SHP77 (cell line): ENCODE measurements around the gene LHX8.
"Not testable (repeated sequence)": the region's sequence is repeated elsewhere in the genome, so short reads cannot be mapped to it uniquely, and the experiment has no call there.

ENCODE experiments used
- DNase-seq, 2 experiments: peaks; one replicate each; lab custom pipeline; 2025; lab: John Stamatoyannopoulos, UW

Gene LHX8

DNA sequence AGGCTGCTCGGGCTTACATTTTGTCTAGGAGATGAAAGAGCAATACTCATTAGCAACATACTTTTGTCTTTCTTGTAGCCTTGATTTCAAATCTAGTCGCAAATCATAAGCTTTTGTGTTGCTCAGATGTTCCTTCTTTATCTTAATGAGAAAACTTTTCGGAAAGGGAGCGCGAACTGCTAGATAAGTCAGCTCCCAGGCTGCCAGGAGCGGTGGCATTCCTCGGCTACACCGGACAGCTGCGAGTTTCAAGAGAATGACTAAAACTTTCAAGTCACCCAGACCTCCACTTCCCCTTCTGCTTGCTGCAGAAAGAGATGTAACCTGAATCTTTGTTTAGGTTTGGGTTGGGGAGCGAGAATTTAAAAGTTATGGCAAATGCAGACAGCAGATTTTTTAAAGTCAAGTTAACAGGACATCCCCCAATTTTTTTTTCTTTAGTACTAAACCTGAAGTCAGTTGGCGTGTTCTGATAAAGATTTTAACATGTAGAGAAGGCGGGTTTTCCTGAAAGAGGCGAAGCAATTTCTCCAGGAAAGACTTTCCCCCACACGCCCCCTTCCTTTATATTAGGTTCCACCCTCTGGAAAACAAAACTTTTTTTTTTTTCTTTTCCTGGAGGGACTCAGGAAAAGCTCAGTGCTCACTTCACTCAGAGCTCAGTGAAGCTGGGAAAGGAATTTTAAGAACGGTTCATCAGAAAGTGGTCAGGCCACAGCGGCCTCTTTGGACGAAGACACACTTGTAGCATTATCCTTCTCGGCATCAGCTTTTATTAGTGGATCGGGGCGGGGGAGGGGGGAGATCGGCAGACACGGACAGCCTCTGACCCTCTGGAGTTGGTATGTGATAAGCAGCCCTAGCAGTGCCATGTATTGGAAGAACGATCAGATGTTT, at the start of gene LHX8:
TSS of gene LHX8 (plus strand) at position 639 of the 897 bp plus-strand sequence. CDS start 2,227 bp downstream, outside the sequence.
- DNase-seq: no peak

DNA sequence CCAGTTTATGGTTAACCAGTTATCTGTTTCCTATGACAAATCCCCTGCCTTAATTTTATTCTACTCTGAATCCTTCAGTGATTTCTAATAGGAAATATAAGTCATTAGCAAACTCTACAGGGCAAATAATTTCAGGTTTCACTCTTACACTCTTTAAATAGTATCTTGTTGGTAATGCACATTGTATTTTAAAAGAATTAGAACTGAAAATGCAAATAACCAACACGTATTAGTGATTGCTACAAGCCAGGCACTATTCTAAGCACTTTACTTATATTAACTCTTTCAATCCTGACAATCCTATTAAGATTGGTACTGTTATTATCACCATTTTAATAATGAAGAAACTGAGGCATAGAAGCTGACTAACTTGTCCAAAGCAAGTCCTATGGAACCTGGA, 48.3 kb upstream of the LHX8 start:
- no peak for DNase-seq

DNA sequence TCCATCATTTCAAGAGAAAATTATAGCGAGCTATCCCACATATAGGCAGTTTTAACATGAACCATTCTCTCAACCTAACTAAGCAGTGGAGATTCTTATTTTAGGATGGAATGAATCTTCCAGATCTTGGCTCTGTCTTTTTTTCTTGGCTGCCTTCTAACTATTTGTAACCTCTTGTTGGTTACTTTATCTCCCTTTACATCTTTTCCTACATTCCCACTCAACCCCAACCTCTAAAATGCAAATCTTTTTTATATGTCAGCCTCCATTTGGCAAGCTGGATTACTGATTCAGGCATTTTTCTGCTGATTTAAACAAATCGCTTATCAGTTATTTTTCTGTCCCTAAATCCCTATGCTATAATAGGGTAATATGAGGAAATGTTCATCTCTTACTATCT, 46.9 kb upstream of the LHX8 start:
- no peak for DNase-seq

DNA sequence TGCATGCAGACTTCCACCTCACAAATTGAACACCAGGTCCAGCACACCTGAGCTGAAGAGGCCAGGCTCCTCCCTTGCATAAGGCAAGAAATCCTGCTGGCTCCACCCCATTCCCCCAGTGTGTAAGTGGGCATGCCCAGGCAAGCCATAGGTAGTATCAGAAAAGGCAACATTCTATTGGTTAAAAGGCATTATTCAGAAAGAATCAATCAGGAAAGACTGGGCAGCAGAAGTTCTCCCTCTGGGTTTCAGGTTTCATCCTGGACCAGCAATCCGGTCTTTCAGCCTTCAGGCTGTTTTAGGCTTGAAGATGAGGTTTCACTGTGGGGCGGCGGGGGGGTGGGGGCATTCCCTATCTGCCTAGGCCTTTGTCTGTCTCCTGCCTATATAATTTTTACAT, 42.0 kb upstream of the LHX8 start:
- no peak for DNase-seq

DNA sequence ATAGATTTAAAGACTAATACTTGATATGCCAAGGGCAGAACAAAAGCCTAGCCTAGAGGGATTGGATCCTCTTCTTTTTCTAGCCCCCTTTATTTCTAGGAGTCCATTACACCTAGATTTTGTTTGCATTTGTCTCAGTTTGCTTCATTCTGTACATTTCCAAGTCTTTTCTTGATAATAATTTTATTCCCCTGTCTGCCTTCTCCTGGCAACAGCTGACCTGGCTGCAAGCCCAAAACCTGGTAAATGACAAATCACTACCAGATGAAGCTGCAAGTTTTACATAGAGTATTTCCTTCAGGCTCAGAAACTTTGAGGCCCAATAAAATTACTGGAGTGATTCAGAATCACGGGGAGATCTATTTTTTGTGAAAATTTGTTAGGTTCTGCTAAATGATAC, 36.5 kb upstream of the LHX8 start:
- DNase-seq: no peak

DNA sequence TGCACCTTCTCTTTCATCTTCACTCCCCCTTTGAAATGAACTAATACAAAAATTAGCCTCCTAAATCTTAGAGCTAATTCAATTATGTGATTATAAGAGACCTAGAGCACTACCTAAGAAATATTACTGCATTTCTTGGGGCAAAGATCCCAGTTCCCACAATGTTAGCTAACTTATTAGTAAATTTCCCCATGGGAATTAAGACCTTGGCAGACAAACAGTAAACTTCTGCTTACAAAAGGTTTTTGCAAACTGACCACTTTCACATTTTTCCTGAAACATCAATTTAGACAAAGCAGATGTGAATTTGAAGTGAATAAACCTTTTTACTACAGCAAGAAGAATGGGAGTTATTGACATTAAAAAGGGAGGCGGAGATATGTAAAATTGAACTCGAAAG, 34.6 kb upstream of the LHX8 start:
- no peak for DNase-seq

DNA sequence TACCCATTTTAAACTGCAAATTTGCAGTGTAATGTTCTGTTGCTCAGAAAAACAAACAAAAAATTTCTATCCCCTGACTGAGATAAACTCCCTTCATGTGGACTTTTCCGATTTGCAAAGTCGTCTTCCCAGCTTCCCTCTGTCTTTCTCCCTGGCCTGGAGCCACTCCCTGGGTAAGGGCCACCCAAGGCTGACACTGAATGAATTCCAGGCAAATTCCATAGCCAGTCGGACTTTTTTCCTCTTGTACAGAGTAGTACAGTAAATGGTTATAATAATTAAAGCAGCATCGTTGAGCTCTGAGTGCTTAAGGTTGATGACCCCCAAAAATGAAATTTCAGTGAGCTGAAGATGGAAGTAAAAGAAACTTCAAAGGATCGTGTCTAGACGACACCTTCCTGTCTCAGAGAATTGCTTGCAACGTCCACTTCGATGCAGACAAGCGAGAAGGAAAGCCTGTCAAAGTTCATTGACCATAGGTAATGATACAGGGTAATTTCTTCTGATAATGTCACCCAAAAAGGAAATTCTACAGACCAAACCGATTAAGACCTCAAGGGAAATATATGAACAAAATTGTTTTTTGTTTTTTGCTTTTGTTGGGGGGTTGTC, 33.6 kb upstream of the LHX8 start:
- DNase-seq: no peak

DNA sequence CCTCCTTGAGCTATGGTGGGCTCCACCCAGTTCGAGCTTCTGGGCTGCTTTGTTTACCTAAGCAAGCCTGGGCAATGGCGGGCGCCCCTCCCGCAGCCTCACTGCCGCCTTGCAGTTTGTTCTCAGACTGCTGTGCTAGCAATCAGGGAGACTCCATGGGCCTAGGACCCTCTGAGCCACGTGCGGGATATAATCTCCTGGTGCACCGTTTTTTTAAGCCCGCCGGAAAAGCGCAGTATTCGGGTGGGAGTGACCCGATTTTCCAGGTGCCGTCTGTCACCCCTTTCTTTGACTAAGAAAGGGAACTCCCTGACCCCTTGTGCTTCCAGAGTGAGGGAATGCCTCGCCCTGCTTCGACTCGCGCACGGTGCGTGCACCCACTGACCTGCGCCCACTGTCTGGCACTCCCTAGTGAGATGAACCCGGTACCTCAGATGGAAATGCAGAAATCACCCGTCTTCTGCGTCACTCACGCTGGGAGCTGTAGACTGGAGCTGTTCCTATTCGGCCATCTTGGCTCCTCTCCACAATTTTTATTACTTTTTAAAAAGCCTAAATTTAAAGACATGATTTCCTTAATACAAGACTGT, 21.7 kb upstream of the LHX8 start:
- DNase-seq: not testable (repeated sequence)

DNA sequence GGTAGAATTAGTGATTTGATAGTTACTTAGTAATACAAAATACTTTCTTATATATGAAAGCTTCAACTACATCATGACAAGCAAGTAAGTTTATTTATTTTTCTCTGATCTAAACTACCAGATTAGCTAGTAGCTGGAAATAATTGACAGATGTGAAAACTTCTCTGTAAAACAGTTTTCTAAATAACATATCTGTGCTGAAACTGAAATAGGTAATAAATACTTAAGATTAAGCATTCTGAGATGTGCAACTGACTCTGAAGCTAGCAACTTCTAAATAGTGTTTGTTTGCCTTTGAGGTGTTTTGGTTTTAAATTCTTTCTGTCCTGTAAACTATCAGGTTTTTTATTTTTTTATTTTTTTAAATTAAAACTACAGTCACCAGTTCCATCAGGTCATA, 18.5 kb upstream of the LHX8 start:
- DNase-seq: no peak

DNA sequence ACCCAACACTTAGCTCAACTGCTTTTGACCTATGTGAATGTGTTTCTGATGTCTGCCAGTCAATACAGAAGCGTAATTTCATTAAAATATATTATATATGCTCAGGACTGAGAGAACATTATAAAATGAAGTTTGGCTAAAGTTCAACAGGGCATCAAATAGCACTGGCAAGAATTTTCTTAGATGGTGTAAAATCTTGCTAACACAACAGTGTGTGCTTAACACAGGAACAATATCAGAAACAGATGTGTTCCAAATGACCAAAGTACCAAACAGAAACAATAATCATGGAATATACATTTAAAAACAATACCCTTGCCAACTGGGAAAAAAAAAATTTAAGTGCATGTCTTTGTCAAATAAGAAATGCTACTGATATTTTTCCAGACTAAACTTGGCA, 10.4 kb upstream of the LHX8 start:
- DNase-seq: no peak

DNA sequence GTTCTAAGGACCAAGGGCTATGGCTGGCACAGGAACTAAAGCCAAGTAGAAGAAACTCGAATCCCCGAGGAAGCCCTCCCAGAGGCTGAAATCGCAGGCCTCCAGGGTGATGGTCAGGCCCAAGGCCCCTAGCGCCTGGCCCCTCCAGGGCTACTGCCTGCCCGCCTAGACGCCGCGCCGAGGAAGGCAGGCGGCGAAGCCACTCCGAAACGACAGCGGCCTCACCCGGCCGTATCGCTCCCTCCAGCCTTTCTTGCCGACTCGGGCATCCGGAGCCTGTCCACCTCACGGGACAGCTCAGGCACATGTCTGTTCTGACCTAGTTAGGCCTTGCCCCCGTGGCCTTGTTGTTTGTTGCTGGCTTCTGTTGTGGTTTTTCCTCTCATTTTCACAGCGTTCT, 9.7 kb upstream of the LHX8 start:
- no peak for DNase-seq

DNA sequence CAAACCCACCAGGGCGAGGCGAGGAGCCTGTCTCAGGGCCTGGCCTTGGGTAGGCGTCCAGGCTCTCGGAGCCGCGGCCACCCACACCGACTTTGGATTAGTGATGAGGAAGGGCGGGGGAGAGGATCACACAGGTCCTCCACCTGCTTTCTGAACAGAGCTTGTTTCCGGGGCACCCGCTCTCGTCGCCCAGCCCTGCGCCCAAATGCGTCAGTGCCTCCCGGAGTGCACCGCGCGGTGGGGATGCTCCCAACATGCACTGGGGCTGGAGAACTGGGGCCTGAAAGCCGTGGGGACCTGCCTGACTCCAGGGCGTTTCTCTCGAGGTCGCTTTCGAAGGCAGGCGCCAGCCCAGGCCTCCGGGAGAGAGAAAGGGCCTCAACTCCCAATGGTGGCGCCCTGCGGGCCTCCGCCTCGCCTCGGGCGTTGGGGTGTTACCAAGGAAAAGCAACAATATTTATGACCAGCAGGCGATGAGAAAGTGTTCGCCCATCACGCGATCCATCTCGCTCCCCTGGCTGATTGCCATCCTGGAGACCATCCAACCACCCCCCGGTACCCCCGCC, 8.9 kb upstream of the LHX8 start:
- DNase-seq: no peak

DNA sequence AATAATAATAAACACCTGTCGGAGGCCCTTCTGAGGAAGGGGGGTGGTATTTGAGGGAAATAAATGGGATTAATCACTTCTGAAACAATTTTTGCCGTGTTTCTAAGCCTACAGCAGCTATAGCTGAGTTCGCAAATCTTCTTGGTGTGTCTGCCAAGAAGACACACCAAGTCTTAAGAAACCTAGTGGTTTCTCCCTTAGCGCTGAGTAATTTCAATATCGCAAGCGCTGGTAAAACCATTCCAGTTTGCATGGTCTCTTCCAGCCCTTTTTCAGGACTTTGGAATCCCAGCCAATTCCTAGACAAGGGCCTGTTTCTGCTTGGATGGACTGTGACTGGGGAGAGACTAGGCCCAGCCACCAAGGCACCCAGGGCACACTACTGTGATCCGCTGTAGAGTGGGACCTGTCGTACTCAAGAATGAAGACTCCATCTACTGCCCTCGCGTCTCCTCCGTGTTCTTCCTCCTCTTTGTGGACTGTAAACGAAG, 7.5 kb upstream of the LHX8 start:
- DNase-seq: no peak

DNA sequence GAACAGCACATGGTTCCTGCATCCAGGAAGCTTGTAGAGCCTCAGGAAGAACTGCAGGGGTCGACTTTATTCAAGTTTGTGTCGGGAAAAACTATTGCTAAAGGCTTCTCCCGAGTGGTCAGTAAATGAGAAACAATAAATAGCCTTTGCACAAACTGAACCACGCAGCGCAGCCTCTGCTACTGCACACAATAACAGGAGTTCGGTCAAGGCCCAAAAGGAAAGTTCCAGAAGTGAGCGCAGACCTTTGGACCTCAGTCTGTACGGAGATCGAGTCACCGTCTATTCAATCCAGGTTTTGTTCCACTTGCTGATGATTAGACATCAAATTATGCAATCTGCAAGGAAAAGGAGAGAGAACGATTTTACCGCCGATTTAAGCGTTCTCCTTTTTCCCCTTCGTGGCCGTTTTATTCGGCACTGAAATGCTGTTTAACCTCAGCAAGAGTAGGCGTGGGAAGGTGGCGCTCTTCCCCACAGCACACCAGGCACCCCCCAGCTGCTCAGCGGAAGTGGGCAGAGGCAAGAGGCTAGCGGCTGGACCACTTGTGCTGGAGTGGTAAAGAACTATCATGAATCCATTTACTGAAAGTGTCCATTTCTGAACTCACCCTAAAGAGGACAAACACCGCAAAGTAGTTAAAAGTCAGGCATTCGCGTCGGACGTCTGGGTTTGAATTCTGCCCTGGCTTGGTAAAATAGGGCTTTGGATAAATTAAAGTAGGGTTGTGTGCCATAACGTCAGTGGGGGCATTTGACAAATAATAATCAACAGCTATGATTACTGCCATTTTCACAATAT, 6.1 kb upstream of the LHX8 start:
- DNase-seq: no peak

DNA sequence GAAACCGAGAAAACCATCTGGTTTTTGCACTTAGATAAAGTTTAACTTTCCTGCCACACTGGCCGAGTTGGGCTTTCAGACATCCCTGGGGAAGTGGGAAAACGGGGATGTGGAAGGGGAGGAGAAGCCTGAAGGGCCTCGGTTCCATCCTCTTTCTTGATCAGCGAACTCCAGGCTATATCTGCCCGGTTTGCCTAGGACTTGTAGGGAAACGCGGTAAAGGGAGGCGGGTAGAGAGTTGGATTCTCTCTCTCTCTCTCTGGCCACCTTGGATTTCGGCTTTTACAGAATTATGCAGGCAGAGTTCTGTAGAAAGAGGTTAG, 4.6 kb upstream of the LHX8 start:
- no peak for DNase-seq

DNA sequence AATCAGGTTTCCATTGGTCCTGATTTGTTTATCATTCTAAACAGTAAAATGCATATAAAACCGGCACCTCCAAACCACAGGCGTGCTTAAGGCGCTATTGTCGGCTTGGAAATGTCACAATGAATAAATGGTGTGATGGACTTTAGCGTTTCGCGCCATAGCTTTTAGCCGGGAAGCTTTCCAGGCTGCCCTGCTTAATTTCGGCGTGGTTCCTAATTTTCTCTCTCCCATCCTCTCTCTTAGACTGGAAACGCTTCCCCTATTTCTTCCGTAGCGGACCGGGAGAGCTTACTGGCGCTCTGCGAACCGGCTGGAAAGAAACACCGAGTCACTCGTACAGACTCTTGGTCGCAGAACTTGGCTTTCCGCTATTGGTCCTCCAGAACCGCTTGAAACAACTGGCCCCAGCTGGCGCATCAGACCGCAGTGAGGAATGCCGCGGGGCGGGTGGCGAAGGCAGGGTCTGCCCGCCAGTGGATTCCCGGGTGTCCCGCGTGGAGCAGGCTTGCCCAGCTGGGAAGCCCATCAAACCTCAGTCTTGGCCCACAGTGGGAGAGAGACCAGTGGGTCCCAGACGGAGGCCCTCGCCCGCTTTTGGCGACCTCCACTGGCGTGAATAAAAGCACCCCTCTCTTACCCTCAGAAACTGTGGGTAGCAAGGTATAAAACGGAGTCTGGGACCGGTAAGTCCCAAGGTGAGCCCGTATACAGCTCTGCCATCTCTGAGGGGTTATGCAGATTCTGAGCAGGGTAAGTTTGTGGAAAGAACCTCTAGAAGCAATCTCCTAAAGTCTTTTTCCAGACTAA, 4.0 kb upstream of the LHX8 start:
- DNase-seq: no peak

DNA sequence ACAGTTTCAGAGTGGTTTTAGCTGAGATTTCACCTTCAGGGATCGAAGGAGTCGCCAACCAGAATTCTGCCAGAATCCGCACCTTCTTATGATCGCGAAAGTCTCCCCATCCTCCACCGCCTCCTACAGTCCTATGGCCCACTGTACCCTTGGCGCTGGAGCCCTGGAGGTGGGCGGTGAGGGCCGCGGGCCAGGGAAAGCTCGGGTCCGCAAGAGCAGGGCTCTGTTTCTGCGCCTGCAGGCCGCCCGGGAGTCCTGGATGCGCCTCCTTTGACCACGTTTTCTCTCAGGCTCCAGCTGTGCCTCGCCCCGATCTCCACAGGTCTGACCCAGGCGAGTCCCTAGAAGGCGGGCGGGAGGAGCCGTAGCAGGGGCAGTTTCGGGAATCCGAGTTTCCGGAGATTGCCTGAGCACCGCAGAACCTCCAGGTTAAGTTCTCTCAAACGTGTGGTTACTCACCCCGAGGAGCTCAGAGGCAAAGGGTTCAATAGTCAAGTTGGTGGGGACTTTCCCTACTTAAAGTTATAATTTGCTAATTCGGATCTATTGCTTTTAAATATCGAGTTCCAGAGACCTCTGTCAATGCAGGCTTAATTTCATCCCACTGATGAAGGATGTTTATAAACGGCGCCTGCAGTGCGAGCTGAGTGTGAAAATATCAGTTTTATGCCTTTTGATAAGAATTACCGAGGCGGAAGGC, 3.2 kb upstream of the LHX8 start:
- no peak for DNase-seq

DNA sequence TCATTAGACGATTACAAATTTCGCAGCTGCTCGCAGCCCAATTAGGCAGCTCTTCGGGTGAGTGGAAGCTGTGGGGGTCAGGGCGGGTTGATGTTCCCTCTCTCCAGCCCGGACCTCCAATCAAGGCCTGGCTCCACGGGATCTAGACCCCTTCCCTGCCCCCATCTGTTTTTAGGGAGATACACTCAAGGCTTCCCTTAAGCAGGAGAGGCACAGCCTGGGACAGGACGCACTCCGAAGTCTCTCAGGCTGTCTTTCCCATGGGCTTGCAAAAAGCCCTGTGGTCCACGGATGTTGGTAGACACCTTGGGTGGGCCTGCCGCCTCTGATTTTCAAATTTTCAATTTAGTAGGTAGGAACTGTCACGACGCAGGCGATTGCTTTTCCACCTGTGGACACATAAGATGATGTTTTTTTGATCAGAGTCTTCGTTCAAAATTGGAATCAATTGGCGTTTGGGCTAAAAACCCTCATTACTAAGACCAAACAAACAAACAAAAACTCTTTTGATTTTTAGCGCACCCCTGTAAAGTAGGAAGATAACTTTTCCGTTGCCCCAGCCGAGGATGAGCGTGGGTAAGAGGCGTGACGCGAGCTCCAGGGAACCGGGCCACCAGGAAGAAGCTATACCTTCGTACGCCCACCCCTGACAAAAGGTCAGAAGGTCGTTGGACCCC, 2.5 kb upstream of the LHX8 start:
- no peak for DNase-seq

DNA sequence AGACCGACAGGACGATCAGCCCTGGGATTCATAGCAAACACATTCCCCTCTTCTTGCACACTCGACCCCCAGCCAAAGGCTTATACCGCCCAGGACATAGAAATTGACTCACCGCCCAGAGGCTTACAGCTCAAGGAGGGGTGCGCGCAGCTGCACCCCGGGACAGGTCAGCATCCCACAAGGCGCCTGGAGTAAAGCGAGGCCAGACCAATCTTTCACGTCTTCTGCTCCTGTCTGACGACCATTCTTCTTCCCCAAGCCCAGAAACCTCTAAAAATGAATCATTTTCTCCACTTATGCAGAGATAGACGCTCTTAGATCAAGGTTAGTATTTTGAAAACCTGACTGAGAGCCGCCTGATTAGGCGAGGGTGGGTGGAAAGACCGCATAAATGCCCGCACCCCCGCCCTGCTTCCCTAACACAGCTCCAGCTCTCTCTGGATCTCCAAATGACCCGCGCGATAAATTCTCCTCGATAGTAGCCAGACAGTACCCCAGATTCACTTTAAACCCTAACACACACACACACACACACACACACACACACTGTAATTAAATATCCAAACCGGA, 1.9 kb upstream of the LHX8 start:
- DNase-seq: no peak
